ENCODE results near the gene SYTL5. TPM values are rescaled to one million over a fixed set of nuclear protein-coding genes. Genes with fewer than 3 reads are reported as not detected.

SYTL5 gene
- total RNA-seq, 6 experiments from 2014 or later, result 0.10 to 0.21 (median 0.16) TPM

GRCh38 chrX:38055170-38055847, 49.0 kb downstream of the SYTL5 start:
- no peak for TF ChIP-seq CTCF (IDR thresholded peaks at IDR 0.05)
- Mint-ChIP-seq H3K27ac (peak overlapping the region; percentile 53; the same call in 1 of the 2 replicates), H3K9me3 (no peaks in the 10 kb centered on the region), H3K36me3 (ENCODE audit: low read depth) (no peaks in the 10 kb centered on the region), H3K4me3 (no peak overlapping the region; the same call in 1 of the 2 replicates), H3K27me3 (ENCODE audit: insufficient read depth) (peaks cover 4% of the 10 kb centered on the region), H3K4me1 (ENCODE audit: low read depth) (peaks cover 24% of the 10 kb centered on the region)
- peak; percentile 2 for DNase-seq

- DNase-seq, result no peak
- TF ChIP-seq CTCF (IDR thresholded peaks at IDR 0.05), result no peak
- Mint-ChIP-seq H3K9me3 (no peaks in the 10 kb centered on the region), H3K36me3 (ENCODE audit: low read depth) (no peaks in the 10 kb centered on the region), H3K27ac (no peak overlapping the region), H3K4me1 (ENCODE audit: low read depth) (peaks cover 15% of the 10 kb centered on the region; the same call in 1 of the 2 replicates), H3K4me3 (no peak overlapping the region), H3K27me3 (ENCODE audit: insufficient read depth) (no peaks in the 10 kb centered on the region; the same call in none of the 2 replicates)
Observed at GRCh38 chrX:38060331-38060878, 54.1 kb downstream of the SYTL5 start.

GRCh38 chrX:38061335-38061734, 55.0 kb downstream of the SYTL5 start:
- no peaks in the 10 kb centered on the region for H3K9me3 Mint-ChIP-seq
- peaks cover 13% of the 10 kb centered on the region; the same call in 1 of the 2 replicates for H3K4me1 Mint-ChIP-seq (ENCODE audit: low read depth)
- H3K36me3 Mint-ChIP-seq (ENCODE audit: low read depth), result no peaks in the 10 kb centered on the region
- H3K27ac Mint-ChIP-seq, result no peak overlapping the region
- H3K27me3 Mint-ChIP-seq (ENCODE audit: insufficient read depth), result no peaks in the 10 kb centered on the region; the same call in 1 of the 2 replicates
- no peak for TF ChIP-seq CTCF (IDR thresholded peaks at IDR 0.05)
- DNase-seq, result no peak
- no peak overlapping the region for H3K4me3 Mint-ChIP-seq

GRCh38 chrX:38066934-38067333, 60.6 kb downstream of the SYTL5 start:
- no peak for DNase-seq
- Mint-ChIP-seq H3K27me3 (ENCODE audit: insufficient read depth) (no peaks in the 10 kb centered on the region), H3K4me1 (ENCODE audit: low read depth) (no peaks in the 10 kb centered on the region), H3K36me3 (ENCODE audit: low read depth) (no peaks in the 10 kb centered on the region), H3K9me3 (no peaks in the 10 kb centered on the region), H3K27ac (no peak overlapping the region), H3K4me3 (no peak overlapping the region)
- no peak for TF ChIP-seq CTCF (IDR thresholded peaks at IDR 0.05)

- no peaks in the 10 kb centered on the region for H3K27me3 Mint-ChIP-seq (ENCODE audit: insufficient read depth)
- H3K4me3 Mint-ChIP-seq, result no peak overlapping the region
- no peak for TF ChIP-seq CTCF (IDR thresholded peaks at IDR 0.05)
Observed at GRCh38 chrX:38069273-38069672, 62.9 kb downstream of the SYTL5 start.

More at GRCh38 chrX:38069273-38069672, 62.9 kb downstream of the SYTL5 start:
- no peaks in the 10 kb centered on the region for H3K9me3 Mint-ChIP-seq
- H3K36me3 Mint-ChIP-seq (ENCODE audit: low read depth), result no peaks in the 10 kb centered on the region
- no peak for DNase-seq
- no peaks in the 10 kb centered on the region for H3K4me1 Mint-ChIP-seq (ENCODE audit: low read depth)
- H3K27ac Mint-ChIP-seq, result no peak overlapping the region
